GM12801 (cell line): Measurements from ENCODE around the gene ATXN1.

Experiments used
- CTCF ChIP-seq: IDR thresholded peaks from one replicate; pipeline ENCODE4 v1.5.1; 2011; ENCODE audit warnings: control low read depth; ENCODE audit not compliant: insufficient read length; ENCODE audit errors: extremely low read depth

ATXN1 gene

GRCh38 chr6:16415677-16416076, 345.6 kb downstream of the ATXN1 start:
- no peak for TF ChIP-seq CTCF

GRCh38 chr6:16414205-16414604, 347.1 kb downstream of the ATXN1 start:
- TF ChIP-seq CTCF = no peak

- no peak for TF ChIP-seq CTCF
Observed at GRCh38 chr6:16413399-16413798, 347.9 kb downstream of the ATXN1 start.

GRCh38 chr6:16412982-16413381, 348.3 kb downstream of the ATXN1 start:
- no peak for TF ChIP-seq CTCF

- no peak for TF ChIP-seq CTCF
Observed at GRCh38 chr6:16412171-16412570, 349.1 kb downstream of the ATXN1 start.

GRCh38 chr6:16409531-16410441, 351.5 kb downstream of the ATXN1 start:
- no peak for TF ChIP-seq CTCF

- TF ChIP-seq CTCF = no peak
Observed at GRCh38 chr6:16408766-16409165, 352.5 kb downstream of the ATXN1 start.
